Rectal smooth muscle tissue (tissue), 1 donor: Measurements from ENCODE around the gene FBXL7.

ENCODE experiments used
- H3K27ac ChIP-seq: one replicate; pipeline ENCODE4 v1.7.0; 2013; ENCODE audit warnings: low read depth, low read length, inconsistent platforms
- H3K27me3 ChIP-seq: one replicate; pipeline ENCODE4 v1.7.0; 2013; ENCODE audit warnings: low read length; ENCODE audit not compliant: control insufficient read depth, insufficient read depth
- H3K36me3 ChIP-seq: one replicate; pipeline ENCODE4 v1.7.0; 2013; ENCODE audit warnings: low read length; ENCODE audit not compliant: control insufficient read depth, insufficient read depth
- H3K4me1 ChIP-seq: one replicate; pipeline ENCODE4 v1.7.0; 2013; ENCODE audit warnings: low read length; ENCODE audit not compliant: control insufficient read depth, insufficient read depth
- H3K4me3 ChIP-seq: one replicate; pipeline ENCODE4 v1.7.0; 2013; ENCODE audit warnings: low read length
- H3K9ac ChIP-seq: one replicate; pipeline ENCODE4 v1.7.0; 2013; ENCODE audit warnings: low read length

The FBXL7 gene

DNA sequence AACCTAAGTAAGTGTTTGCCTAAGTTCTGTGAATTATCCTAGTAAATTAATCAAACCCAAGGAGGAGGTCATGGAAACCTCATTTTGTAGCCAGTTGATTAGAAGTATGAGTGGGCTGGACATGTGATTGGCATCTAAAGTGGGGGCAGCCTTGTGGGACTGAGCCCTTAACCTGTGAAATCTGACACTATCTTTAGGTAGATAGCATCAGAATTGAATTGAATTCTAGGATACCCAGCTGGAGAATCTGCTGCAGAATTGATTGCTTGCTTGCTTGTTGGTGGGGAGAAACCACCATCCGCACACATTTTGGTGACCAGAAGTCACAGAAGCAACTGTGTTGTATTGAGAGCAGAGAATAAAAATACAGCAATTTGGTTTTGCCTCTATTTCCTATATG is 97.0 kb downstream of the FBXL7 start:
- no peaks in the 10 kb centered on the region for H3K4me1 ChIP-seq
- H3K36me3 ChIP-seq = no peaks in the 10 kb centered on the region
- H3K27me3 ChIP-seq = no peaks in the 10 kb centered on the region
- no peak overlapping the region for H3K9ac ChIP-seq
- no peak overlapping the region for H3K27ac ChIP-seq
- no peak overlapping the region for H3K4me3 ChIP-seq

DNA sequence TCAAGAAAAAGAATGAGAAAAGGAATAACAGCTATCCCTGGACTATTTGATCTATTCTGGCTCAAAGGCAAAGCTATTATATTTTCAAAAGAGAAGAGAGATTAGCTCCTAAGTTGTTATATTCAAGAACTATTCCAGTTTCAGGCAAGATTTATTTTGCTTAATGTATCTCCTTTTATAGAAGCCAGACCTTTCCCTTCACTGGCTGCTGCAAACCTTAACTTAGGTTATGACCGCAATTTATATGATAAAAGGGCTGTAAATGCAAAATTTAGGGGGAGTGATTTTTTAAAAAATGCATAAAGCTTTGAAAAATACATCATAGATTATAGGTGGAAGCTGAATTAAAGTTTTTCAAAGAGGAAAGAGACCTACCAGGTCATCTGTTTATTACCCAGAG is 97.8 kb downstream of the FBXL7 start:
- Histone ChIP-seq H3K9ac (no peak overlapping the region), H3K27ac (no peak overlapping the region), H3K4me1 (no peaks in the 10 kb centered on the region), H3K4me3 (no peak overlapping the region), H3K27me3 (no peaks in the 10 kb centered on the region), H3K36me3 (no peaks in the 10 kb centered on the region)

GRCh38 chr5:15598294-15598902 is 98.4 kb downstream of the FBXL7 start:
- Histone ChIP-seq H3K4me3 (no peak overlapping the region), H3K9ac (no peak overlapping the region), H3K27ac (no peak overlapping the region), H3K4me1 (no peaks in the 10 kb centered on the region), H3K36me3 (no peaks in the 10 kb centered on the region), H3K27me3 (no peaks in the 10 kb centered on the region)

DNA sequence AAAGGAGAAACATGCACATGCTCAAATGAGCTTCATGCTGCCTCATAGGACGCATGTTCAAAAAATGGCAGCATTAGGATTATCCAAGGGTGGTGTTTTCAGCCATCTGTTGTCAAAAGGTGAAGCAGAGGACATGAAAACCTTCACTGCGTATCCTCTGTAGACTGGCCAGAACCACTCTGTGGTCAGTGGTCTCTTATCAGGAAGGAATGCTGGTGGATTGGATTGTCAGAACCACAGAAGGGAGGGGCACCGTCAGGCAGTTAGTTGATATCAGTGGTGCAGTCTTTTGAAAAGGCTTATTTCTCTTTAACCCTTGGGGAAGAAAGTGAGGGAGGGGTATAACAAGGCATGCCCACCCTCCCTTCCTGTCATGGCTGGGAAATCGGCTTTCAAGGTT is 100.1 kb downstream of the FBXL7 start:
- H3K4me3 ChIP-seq = no peak overlapping the region

DNA sequence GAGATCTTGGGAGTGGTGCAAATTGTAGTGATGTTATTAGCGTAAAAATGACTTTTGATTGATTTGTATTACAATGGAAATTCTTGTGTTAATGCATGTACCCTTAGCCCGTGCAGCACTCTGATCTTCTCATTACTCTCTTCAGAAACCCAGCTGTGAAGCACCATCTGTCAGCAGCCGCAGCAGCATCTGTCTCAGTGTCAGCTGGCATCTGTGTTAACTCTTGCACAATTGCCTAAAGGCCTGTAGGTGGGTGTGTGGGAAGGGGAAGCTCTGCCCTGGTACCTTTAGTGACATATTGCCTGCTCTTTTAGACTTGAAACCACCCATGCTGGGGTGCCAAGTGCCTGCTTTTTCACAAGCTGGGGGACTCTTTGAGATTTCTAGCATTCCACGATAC is 101.3 kb downstream of the FBXL7 start:
- H3K36me3 ChIP-seq = no peaks in the 10 kb centered on the region
- H3K27ac ChIP-seq = no peak overlapping the region
- no peak overlapping the region for H3K9ac ChIP-seq

More for the DNA sequence above, 100.1 kb downstream of the FBXL7 start:
- no peaks in the 10 kb centered on the region for H3K36me3 ChIP-seq
- H3K27ac ChIP-seq = no peak overlapping the region
- H3K9ac ChIP-seq = no peak overlapping the region
- H3K27me3 ChIP-seq = no peaks in the 10 kb centered on the region
- no peaks in the 10 kb centered on the region for H3K4me1 ChIP-seq

DNA sequence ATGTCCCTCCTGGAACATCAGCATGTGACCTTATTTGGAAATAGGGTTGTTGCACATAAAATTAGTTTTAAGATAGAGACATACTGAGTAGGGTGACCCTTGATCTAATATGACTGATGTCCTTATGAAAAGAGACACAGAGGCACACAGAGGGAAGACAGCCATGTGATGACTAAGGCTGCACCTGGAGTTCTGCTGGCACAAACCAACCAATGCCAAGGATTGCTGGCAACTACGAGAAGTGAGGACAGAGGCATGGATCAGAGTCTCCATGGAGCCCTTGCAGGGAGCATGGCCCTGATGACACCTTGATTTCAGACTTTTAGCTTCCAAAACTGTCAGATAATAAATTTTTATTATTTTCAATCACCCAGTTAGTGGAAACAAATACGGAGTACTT is 101.9 kb downstream of the FBXL7 start:
- Histone ChIP-seq H3K4me3 (no peak overlapping the region), H3K27ac (no peak overlapping the region), H3K36me3 (no peaks in the 10 kb centered on the region), H3K4me1 (no peaks in the 10 kb centered on the region), H3K9ac (no peak overlapping the region), H3K27me3 (no peaks in the 10 kb centered on the region)

More for the DNA sequence above, 101.3 kb downstream of the FBXL7 start:
- no peaks in the 10 kb centered on the region for H3K27me3 ChIP-seq
- no peak overlapping the region for H3K4me3 ChIP-seq
- no peaks in the 10 kb centered on the region for H3K4me1 ChIP-seq

DNA sequence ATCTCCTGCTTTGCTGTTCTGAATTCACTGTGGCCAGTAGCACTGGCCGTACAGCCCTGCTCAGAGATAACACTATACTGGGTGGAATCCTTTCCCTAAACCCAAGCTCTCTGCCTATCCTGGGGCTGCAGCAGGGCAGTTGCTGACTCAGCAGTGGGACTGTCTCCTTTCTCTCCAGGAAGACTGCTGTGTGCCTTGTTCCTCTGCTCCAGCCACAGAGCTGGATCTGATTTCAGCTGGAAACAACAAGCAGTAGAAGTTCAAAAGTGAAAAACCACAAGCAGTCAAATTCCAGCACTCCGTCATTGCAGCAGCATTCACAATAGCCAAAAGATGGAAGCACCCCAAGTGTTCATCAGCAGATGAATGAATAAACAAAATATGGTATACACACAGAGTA is 105.0 kb downstream of the FBXL7 start:
- Histone ChIP-seq H3K4me3 (no peak overlapping the region), H3K27ac (no peak overlapping the region), H3K9ac (no peak overlapping the region), H3K36me3 (no peaks in the 10 kb centered on the region), H3K27me3 (no peaks in the 10 kb centered on the region), H3K4me1 (no peaks in the 10 kb centered on the region)

DNA sequence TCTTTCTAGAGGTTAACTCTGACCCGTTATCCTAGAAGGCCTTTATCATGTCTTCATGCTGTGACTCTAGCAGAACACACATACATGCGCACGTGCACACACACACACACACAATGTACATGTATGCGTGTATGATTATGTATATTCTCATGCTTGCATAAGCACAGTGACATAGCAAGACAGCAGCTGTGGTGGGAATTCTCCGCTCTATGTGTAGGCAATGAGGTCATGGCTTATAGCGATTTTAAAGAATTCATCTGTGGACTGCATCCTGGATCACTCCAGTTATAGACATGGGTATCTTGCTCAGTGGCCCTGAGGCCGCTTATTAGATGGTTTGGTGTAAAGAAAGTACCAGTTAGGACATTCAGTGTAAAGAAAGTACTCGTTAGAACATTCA is 106.2 kb downstream of the FBXL7 start:
- Histone ChIP-seq H3K27ac (no peak overlapping the region), H3K4me1 (no peaks in the 10 kb centered on the region), H3K27me3 (no peaks in the 10 kb centered on the region), H3K36me3 (no peaks in the 10 kb centered on the region), H3K4me3 (no peak overlapping the region), H3K9ac (no peak overlapping the region)

DNA sequence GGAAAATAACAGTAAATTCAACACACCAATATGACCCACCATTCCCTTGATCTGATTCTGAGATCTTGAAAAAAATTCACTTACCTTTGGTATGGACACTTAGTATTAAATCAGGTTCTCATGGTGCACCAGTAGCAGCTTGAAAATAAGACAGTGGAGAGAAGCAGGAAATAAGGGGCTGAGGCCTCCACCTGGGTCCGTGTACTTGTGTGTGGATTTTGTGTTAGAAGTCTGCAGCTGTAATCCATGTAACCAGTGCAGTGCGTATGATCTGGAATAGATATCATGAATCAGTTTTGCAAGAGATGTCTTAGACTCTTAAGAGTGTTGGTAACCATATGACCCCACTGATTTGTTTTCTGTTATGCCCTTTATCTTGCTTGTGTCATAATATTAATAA is 107.1 kb downstream of the FBXL7 start:
- H3K27ac ChIP-seq = no peak overlapping the region

GRCh38 chr5:15609076-15609725 is 109.2 kb downstream of the FBXL7 start:
- Histone ChIP-seq H3K4me1 (no peaks in the 10 kb centered on the region), H3K27me3 (no peaks in the 10 kb centered on the region), H3K4me3 (no peak overlapping the region), H3K27ac (no peak overlapping the region), H3K36me3 (no peaks in the 10 kb centered on the region), H3K9ac (no peak overlapping the region)

More for the DNA sequence above, 107.1 kb downstream of the FBXL7 start:
- H3K27me3 ChIP-seq = no peaks in the 10 kb centered on the region
- H3K4me3 ChIP-seq = no peak overlapping the region
- H3K4me1 ChIP-seq = no peaks in the 10 kb centered on the region
- no peak overlapping the region for H3K9ac ChIP-seq
- no peaks in the 10 kb centered on the region for H3K36me3 ChIP-seq

- Histone ChIP-seq H3K9ac (no peak overlapping the region), H3K4me1 (no peaks in the 10 kb centered on the region), H3K4me3 (no peak overlapping the region), H3K27me3 (no peaks in the 10 kb centered on the region), H3K27ac (no peak overlapping the region), H3K36me3 (no peaks in the 10 kb centered on the region)
These were observed 110.2 kb downstream of the FBXL7 start for GRCh38 chr5:15610216-15610615.

GRCh38 chr5:15611008-15611407 is 111.0 kb downstream of the FBXL7 start:
- H3K27me3 ChIP-seq = no peaks in the 10 kb centered on the region
- no peak overlapping the region for H3K27ac ChIP-seq
- no peak overlapping the region for H3K4me3 ChIP-seq
- H3K36me3 ChIP-seq = no peaks in the 10 kb centered on the region
- no peaks in the 10 kb centered on the region for H3K4me1 ChIP-seq
- H3K9ac ChIP-seq = no peak overlapping the region
